Parathyroid adenoma (tissue), 2 donors: ENCODE results near the gene ZBTB34.

Experiments used
- H2AFZ ChIP-seq: fragments of 300-600 bp; sonication (generic); one replicate; pipeline ENCODE4 v1.7.0; 2017; ENCODE audit warnings: antibody characterized with exemption, mild to moderate bottlenecking
- H3K27ac ChIP-seq: fragments of 300-600 bp; sonication (generic); one replicate; pipeline ENCODE4 v1.7.0; 2017
- H3K27me3 ChIP-seq: fragments of 300-600 bp; sonication (generic); one replicate; pipeline ENCODE4 v1.7.0; 2017; ENCODE audit warnings: low read length; ENCODE audit not compliant: control insufficient read depth, insufficient read depth
- H3K36me3 ChIP-seq: fragments of 300-600 bp; sonication (generic); one replicate; pipeline ENCODE4 v1.7.0; 2017; ENCODE audit warnings: low read length; ENCODE audit not compliant: control insufficient read depth, insufficient read depth
- H3K4me1 ChIP-seq: fragments of 300-600 bp; sonication (generic); one replicate; pipeline ENCODE4 v1.7.0; 2017; ENCODE audit warnings: control low read depth
- H3K4me2 ChIP-seq: fragments of 300-600 bp; sonication (generic); one replicate; pipeline ENCODE4 v1.7.0; 2017; ENCODE audit warnings: low read length
- H3K4me3 ChIP-seq: fragments of 300-600 bp; sonication (generic); one replicate; pipeline ENCODE4 v1.7.0; 2017; ENCODE audit warnings: low read depth, low read length
- H3K79me2 ChIP-seq: fragments of 300-600 bp; sonication (generic); one replicate; pipeline ENCODE4 v1.7.0; 2017; ENCODE audit warnings: control low read depth
- H3K9ac ChIP-seq: fragments of 300-600 bp; sonication (generic); one replicate; pipeline ENCODE4 v1.7.0; 2017; ENCODE audit warnings: mild to moderate bottlenecking
- H3K9me3 ChIP-seq: fragments of 300-600 bp; sonication (generic); one replicate; pipeline ENCODE4 v1.7.0; 2017; ENCODE audit warnings: low read length; ENCODE audit not compliant: control insufficient read depth
- TF ChIP-seq, protein P1 (sequence below): fragments of 300-600 bp; sonication (generic); IDR thresholded peaks from one replicate; pipeline ENCODE4 v1.7.0; 2017; ENCODE audit warnings: antibody characterized with exemption, mild to moderate bottlenecking
- donor health status: primary hyperparathyroidism.

ZBTB34 gene

DNA sequence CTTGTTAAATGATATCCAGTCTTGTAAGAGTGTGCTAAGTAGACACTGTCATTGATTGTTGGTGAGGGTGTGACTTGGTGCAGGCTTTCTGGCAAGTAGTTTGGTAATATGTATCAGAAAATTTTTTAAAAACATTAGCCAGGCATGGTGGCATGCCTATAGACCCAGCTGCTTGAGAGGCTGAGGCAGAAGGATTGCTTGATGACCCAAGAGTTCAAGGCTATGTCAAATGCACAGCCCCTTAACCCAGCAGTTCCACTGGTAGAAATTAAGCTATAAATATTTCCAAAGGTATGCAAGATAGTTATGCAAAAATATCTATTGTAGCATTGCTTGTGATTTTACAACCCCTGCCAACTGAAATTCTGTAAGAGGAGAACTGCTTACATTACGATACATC is 31.4 kb upstream of the ZBTB34 start:
- no peaks in the 10 kb centered on the region for H3K4me1 ChIP-seq
- no peak overlapping the region for H3K9ac ChIP-seq
- no peak overlapping the region for H3K4me3 ChIP-seq
- TF ChIP-seq, protein P1, sequence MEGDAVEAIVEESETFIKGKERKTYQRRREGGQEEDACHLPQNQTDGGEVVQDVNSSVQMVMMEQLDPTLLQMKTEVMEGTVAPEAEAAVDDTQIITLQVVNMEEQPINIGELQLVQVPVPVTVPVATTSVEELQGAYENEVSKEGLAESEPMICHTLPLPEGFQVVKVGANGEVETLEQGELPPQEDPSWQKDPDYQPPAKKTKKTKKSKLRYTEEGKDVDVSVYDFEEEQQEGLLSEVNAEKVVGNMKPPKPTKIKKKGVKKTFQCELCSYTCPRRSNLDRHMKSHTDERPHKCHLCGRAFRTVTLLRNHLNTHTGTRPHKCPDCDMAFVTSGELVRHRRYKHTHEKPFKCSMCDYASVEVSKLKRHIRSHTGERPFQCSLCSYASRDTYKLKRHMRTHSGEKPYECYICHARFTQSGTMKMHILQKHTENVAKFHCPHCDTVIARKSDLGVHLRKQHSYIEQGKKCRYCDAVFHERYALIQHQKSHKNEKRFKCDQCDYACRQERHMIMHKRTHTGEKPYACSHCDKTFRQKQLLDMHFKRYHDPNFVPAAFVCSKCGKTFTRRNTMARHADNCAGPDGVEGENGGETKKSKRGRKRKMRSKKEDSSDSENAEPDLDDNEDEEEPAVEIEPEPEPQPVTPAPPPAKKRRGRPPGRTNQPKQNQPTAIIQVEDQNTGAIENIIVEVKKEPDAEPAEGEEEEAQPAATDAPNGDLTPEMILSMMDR: no peak
- no peaks in the 10 kb centered on the region for H3K9me3 ChIP-seq
- no peak overlapping the region for H2AFZ ChIP-seq
- H3K79me2 ChIP-seq: peaks cover 12% of the 10 kb centered on the region
- H3K36me3 ChIP-seq: no peaks in the 10 kb centered on the region
- H3K4me2 ChIP-seq: no peak overlapping the region
- H3K27me3 ChIP-seq: no peaks in the 10 kb centered on the region
- H3K27ac ChIP-seq: no peak overlapping the region

DNA sequence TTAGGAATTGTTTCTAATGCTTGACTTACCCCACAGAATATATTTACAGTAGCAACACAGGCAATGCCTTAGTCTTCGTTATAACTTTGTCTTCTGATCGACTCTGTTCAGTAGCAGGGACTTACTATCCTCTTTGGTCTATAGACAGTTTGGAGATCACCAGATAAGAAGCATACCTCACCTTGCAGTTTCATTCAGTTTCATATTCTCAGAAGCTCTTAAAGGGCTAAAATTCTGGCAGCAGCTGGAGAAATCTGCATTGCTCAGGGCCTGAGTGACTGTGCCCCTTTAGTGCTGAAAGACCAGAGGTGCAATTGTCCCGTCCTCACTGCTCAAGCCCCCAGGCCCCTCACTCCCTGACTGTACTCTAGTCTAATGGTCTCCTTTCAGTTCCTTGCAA is 29.6 kb upstream of the ZBTB34 start:
- H3K4me2 ChIP-seq: no peak overlapping the region
- no peaks in the 10 kb centered on the region for H3K36me3 ChIP-seq
- no peak overlapping the region for H3K4me3 ChIP-seq
- no peaks in the 10 kb centered on the region for H3K27me3 ChIP-seq
- TF ChIP-seq, protein P1: no peak
- H3K79me2 ChIP-seq: peaks cover 10% of the 10 kb centered on the region
- H3K9me3 ChIP-seq: no peaks in the 10 kb centered on the region
- H3K4me1 ChIP-seq: no peaks in the 10 kb centered on the region
- no peak overlapping the region for H3K9ac ChIP-seq
- no peak overlapping the region for H2AFZ ChIP-seq
- H3K27ac ChIP-seq: no peak overlapping the region

DNA sequence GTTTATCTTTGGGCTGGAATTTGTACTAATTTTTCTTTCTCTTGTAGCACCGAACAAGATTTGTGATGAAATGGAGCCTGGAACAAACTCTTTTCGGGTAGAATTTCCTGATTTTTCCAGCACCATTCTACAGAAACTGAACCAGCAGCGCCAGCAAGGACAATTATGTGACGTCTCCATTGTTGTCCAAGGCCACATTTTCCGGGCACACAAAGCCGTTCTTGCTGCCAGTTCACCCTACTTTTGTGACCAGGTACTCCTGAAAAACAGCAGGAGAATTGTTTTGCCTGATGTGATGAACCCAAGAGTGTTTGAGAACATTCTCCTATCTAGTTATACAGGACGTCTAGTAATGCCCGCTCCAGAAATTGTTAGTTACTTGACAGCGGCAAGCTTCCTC is 28.0 kb upstream of the ZBTB34 start:
- Histone ChIP-seq H3K27me3 (no peaks in the 10 kb centered on the region), H2AFZ (no peak overlapping the region), H3K9ac (no peak overlapping the region), H3K79me2 (peaks cover 2% of the 10 kb centered on the region), H3K27ac (no peak overlapping the region), H3K36me3 (no peaks in the 10 kb centered on the region), H3K4me3 (no peak overlapping the region), H3K9me3 (no peaks in the 10 kb centered on the region), H3K4me2 (no peak overlapping the region), H3K4me1 (no peaks in the 10 kb centered on the region)
- TF ChIP-seq, protein P1: no peak

DNA sequence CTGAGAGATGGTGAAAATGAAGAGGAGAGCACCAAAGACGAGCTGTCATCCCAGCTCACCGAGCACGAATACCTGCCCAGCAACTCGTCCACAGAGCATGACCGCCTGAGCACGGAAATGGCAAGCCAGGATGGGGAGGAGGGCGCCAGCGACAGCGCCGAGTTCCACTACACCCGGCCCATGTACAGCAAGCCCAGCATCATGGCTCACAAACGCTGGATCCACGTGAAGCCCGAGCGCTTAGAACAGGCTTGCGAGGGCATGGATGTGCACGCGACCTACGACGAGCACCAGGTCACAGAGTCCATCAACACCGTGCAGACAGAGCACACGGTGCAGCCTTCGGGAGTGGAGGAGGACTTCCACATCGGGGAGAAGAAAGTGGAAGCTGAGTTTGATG is 27.4 kb upstream of the ZBTB34 start:
- H3K4me1 ChIP-seq: no peaks in the 10 kb centered on the region
- H2AFZ ChIP-seq: no peak overlapping the region
- H3K4me2 ChIP-seq: no peak overlapping the region
- H3K79me2 ChIP-seq: peaks cover 2% of the 10 kb centered on the region
- no peaks in the 10 kb centered on the region for H3K9me3 ChIP-seq
- no peaks in the 10 kb centered on the region for H3K27me3 ChIP-seq
- H3K4me3 ChIP-seq: no peak overlapping the region
- H3K9ac ChIP-seq: no peak overlapping the region
- H3K27ac ChIP-seq: no peak overlapping the region
- TF ChIP-seq, protein P1: no peak
- H3K36me3 ChIP-seq: no peaks in the 10 kb centered on the region

DNA sequence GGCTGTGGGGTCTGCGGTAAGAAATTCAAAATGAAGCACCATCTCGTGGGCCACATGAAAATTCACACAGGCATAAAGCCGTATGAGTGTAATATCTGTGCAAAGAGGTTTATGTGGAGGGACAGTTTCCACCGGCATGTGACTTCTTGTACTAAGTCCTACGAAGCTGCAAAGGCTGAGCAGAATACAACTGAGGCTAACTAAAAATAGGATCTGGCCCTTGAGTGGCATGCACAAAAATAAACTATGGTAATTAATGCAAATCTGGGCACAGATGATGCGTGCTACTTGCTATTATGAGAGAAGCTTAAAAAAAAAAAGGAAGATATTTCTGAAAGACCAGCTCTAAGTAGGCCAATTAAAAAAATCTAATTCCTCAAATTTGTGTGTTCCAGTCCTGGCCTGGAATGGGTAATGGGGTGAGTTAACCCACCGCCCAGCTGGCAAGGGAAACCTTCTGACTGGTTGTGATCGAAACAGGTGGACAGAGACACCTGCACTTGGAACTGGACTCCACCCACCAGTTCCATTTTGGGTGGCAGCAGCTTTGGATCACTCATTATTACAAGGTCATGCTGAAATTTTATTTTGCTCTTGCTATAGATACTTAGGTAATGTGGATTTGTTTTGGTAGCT is 26.6 kb upstream of the ZBTB34 start:
- H3K9ac ChIP-seq: no peak overlapping the region
- no peak overlapping the region for H2AFZ ChIP-seq
- no peaks in the 10 kb centered on the region for H3K27me3 ChIP-seq
- H3K27ac ChIP-seq: no peak overlapping the region
- no peak overlapping the region for H3K4me3 ChIP-seq
- no peaks in the 10 kb centered on the region for H3K4me1 ChIP-seq
- no peaks in the 10 kb centered on the region for H3K9me3 ChIP-seq
- no peaks in the 10 kb centered on the region for H3K36me3 ChIP-seq
- TF ChIP-seq, protein P1: no peak
- peaks cover 2% of the 10 kb centered on the region for H3K79me2 ChIP-seq
- no peak overlapping the region for H3K4me2 ChIP-seq
